HG02763 (cell line): ENCODE measurements around the gene PRKG2.
"Not testable (repeated sequence)": the region's sequence is repeated elsewhere in the genome, so short reads cannot be mapped to it uniquely, and the experiment has no call there.

Source experiments
- ATAC-seq: cut with Tn5 transposase; IDR thresholded peaks from one replicate; pipeline ENCODE4 v1.9.1; 2021; ENCODE audit warnings: mild to moderate bottlenecking, moderate library complexity; ENCODE audit not compliant: unreplicated experiment

Gene PRKG2

GRCh38 chr4:81164126-81164525 lies 50.9 kb downstream of the PRKG2 start:
- no peak for ATAC-seq

DNA sequence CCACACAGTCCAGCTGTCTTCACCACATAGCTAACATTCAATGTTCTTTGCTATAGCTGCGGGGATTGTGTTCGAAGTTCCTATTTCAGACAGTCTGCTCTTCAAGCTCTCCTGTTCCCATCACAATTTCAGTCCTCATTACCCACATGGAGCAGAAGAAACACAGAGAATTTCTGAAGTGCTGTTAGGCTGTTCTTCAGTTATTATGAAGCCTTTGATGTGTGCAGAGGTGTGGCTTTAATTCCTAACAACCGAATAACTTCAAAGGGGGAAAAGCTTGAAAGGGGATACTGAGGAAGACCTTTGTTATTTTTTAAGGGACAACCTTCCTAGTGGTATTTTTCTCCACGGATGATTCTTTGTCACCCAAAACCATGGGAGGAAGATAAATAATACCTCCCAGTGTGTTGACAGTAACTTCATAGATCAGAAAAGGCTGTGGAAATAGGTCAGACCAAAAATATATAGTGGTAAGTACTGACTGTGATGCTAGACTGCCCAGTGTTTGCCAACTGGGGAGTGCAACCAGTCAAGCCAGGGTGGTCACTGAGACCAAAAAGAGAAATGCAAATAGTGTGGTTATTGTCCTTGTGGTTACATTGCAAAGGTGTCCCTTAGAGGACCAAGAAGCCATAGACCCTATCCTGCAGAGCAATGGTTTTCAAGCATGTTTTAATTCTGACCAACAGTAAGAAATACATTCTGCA lies 52.1 kb downstream of the PRKG2 start:
- ATAC-seq, result no peak

GRCh38 chr4:81153714-81154323 lies 61.2 kb downstream of the PRKG2 start:
- not testable (repeated sequence) for ATAC-seq

DNA sequence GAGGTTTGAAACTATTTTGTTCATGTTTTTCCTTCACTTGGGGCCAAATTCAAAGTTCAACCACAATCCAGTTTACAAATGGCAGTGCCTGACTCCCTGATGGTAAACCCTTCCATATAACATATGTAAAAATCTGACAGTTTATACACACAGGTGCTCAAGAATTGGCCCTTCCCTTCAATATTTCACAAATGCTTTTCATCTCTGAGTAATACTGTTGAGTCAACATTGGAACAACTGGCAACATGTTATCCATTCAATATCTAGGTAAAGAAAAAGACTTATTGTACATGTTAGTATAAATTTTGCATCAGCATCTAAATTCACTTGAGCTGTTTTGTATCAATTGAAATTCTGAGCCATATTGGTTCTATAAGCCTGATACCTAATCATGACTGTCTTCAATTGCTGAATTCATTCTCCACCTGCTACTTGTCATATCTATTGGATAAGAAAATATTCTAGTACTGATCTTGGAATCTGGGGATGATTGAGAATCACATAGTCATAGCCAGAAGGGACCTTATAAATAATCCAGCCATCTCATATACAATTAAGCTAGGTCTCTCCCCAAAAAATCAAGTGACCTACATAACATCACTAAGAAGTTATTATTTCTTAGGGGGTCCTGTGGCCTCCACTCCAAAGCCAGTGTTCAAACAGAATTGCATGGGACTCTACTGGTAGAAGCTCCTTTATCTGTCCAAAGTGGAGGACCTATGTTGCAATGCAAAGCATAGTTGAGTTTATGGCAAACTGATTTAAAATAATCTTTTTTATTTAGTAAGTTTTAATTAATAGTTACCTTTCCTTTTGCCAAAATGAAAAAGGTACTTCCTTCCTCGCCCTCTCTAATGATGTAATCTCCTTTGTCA lies 61.9 kb downstream of the PRKG2 start:
- ATAC-seq, result no peak

- ATAC-seq, result no peak
These were observed 65.0 kb downstream of the PRKG2 start for GRCh38 chr4:81149976-81150375.

DNA sequence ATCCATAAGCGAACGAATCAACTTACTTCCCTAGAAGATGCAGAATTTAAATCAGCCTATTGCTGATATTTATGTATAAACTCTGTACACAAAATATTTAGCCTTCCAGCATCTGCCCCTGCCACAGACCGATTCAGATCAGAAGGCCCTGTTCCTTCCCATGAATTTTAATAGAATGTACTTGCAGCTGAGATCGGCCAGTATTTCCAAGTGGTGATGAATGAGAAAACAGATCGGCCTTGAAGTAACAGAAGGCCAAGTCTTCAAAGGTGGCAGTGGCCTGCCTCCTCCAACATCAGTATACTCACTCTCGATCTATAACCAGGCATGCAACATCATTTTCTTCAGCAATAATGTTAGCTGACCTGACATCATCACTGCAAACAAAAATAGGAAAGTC lies 66.4 kb downstream of the PRKG2 start:
- no peak for ATAC-seq

- no peak for ATAC-seq
These were observed 68.6 kb downstream of the PRKG2 start for GRCh38 chr4:81146466-81146865.

DNA sequence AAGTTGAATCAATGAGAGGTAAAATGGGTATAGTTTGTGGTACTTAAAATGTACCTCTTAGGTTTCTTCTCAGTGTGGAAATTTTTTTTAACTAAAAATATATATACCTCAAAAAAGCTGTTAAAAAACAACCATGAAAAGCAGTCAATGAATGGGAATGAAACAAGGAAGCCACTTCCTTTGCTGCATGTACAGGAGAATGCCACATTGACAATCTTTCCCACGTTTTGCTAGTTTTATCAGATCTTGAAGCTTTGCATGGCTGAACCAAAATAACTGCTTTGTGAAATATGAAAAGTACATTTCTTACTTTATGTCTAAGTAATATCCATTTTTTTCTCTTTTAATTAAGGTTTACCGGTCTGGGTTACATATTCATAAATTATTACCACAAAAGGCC lies 71.8 kb downstream of the PRKG2 start:
- ATAC-seq, result no peak

GRCh38 chr4:81142744-81143143 lies 72.3 kb downstream of the PRKG2 start:
- ATAC-seq, result no peak

DNA sequence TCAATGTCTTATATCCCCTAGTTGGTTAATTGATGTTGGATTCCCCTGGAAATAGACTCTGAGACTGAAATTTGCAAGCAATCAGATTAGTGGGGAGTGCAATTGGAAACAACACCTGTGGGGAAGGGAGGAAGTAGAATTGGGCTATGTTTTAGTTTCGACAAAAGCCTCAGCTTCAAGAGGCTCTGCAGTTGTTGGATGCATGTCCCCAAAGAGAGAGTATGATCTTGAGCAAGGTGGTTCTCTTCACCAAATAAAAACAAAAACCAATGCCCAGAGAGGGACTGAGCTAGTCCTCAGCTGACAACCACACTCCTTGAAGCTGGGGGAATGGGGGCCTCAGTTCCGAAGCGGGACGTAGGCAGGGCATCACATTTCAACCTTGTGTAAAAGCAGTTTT lies 77.1 kb downstream of the PRKG2 start:
- ATAC-seq, result no peak

- no peak for ATAC-seq
These were observed 77.6 kb downstream of the PRKG2 start for GRCh38 chr4:81137446-81137845.

- ATAC-seq, result no peak
These were observed 78.7 kb downstream of the PRKG2 start for GRCh38 chr4:81136161-81136905.

DNA sequence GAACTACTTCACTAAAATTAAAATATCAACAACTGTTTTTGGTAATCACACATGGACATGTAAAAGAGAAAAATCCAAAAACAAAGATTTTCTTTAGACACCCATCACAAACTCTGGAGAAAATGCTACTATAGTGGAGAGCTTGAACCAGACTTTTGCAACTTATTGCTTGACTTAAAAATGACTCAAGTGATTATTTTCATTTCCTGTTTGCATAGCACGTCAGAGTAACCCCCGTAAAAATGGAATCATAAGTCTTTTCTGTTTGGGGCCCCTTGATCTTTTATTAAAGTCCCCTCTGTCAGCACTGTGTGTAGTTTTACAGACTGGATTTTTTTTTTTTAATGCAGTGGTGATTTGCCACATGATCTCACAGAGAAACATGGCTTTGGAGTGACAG lies 79.5 kb downstream of the PRKG2 start:
- ATAC-seq, result no peak

DNA sequence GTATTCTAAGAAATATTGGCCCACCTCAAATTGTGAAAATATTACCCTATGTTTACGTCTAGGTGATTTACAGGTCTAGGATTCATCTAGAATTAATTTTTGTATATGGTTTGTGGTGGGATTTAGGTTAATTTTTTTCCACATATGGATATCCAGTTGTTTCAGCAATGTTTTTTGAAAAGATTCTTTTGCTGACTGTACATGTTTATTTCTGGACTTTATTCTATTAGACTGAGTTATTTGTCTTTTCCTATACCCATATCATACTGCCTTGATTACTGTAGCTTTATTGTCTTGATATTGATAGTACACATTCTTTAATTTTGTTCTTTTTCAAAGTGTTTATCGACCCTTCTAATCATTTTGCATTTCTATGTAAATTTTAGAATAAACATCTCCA lies 83.5 kb downstream of the PRKG2 start:
- ATAC-seq, result no peak

- ATAC-seq, result no peak
These were observed 84.0 kb downstream of the PRKG2 start for GRCh38 chr4:81131066-81131465.

- ATAC-seq, result no peak
These were observed 84.5 kb downstream of the PRKG2 start for GRCh38 chr4:81130569-81130968.

GRCh38 chr4:81120055-81120454 lies 95.0 kb downstream of the PRKG2 start:
- no peak for ATAC-seq

- no peak for ATAC-seq
These were observed 96.9 kb downstream of the PRKG2 start for GRCh38 chr4:81118086-81118485.

GRCh38 chr4:81116566-81116965 lies 98.5 kb downstream of the PRKG2 start:
- no peak for ATAC-seq

DNA sequence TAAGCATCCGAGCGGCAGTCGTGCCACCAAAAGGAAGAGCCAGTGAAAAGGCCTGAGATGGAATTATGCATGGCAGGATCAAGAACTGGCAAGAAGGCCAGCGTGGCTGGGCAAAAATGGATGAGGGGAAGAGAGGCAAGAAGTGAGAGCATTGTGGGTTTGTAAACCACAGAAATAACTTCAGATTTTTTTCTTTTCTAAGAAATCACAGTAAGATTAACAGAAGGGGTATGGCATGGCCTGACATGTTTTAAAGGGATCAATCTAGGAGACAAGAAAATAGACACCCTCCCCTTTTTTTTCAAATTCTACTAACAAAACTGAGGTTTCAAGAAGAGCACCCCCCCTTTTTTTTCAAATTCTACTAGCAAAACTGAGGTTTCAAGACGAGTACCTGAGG lies 102.0 kb downstream of the PRKG2 start:
- ATAC-seq, result no peak

DNA sequence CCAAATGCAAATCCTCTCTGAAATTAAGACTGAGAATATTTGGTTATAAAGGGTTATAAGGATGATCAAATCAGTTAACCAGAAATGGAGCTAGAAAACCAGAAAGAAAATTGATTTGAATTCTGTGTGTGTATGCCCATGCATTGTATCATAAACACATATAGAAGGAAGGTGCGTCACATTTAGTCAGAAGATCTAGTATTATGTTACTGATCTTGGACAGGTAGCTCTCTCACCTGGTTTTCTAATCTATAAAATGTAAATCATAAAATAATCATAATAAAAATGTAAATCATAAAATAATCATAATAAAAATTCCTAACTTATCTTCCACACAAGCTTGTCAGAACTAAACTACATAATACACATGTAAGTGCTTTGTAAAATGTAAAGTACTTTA lies 105.7 kb downstream of the PRKG2 start:
- ATAC-seq, result no peak
